ENCODE data around the gene ELMO1. TPM values are rescaled to one million over a fixed set of nuclear protein-coding genes. Genes with fewer than 3 reads are reported as not detected.

Gene ELMO1
- total and polyA plus RNA-seq, 4 donors, result 6.7 to 51.5 (median 14.8) TPM

GRCh38 chr7:37048674-37049073 lies 400.0 kb downstream of the ELMO1 start:
- no peaks in the 10 kb centered on the region for H3K27me3 ChIP-seq (ENCODE audit: control insufficient read depth in 4 of 4, insufficient read depth in 4 of 4, low read length in 3 of 4)
- TF ChIP-seq FOXA1 (IDR thresholded peaks at IDR 0.05), result no peak
- TF ChIP-seq EGR1 (IDR thresholded peaks at IDR 0.05; ENCODE audit: low read depth in 2 of 2), result no peak
- TF ChIP-seq HNF4A (conservative IDR thresholded peaks at IDR 0.05), result no peak
- no peak for TF ChIP-seq JUND (IDR thresholded peaks at IDR 0.05)
- no peak for TF ChIP-seq TAF1 (conservative IDR thresholded peaks at IDR 0.05)
- TF ChIP-seq REST (IDR thresholded peaks at IDR 0.05), result no peak
- TF ChIP-seq SP1 (IDR thresholded peaks at IDR 0.05), result no peak
- no peak for TF ChIP-seq ZBTB33 (IDR thresholded peaks at IDR 0.05)
- no peak for TF ChIP-seq RAD21 (IDR thresholded peaks at IDR 0.05)
- no peak for TF ChIP-seq ATF3 (IDR thresholded peaks at IDR 0.05)
- TF ChIP-seq YY1 (IDR thresholded peaks at IDR 0.05), result no peak
- no peak for TF ChIP-seq NR2F2 (IDR thresholded peaks at IDR 0.05)
- no peak for TF ChIP-seq RXRA (IDR thresholded peaks at IDR 0.05)
- TF ChIP-seq FOXA2 (IDR thresholded peaks at IDR 0.05), result no peak
- WGBS, result 87% methylated on average over 3 of the region's 3 CpGs

GRCh38 chr7:37047260-37047659 lies 401.4 kb downstream of the ELMO1 start:
- no peak for DNase-seq (ENCODE audit: low spot score)
- Histone ChIP-seq H3K4me1 (ENCODE audit: control insufficient read depth in 4 of 4, insufficient read depth in 4 of 4, low read length in 3 of 4) (peaks cover 0 to 2% (median 0%) of the 10 kb centered on the region in 4 donors), H3K27ac (ENCODE audit: low read depth in 1 of 2, low read length in 2 of 2) (no peak overlapping the region), H3K27me3 (ENCODE audit: control insufficient read depth in 4 of 4, insufficient read depth in 4 of 4, low read length in 3 of 4) (no peaks in the 10 kb centered on the region), H3K36me3 (ENCODE audit: control insufficient read depth in 4 of 4, insufficient read depth in 3 of 4, low read depth in 1 of 4, low read length in 3 of 4) (no peaks in the 10 kb centered on the region), H3K9ac (ENCODE audit: low read depth in 1 of 2, low read length in 2 of 2) (no peak overlapping the region), H3K9me3 (ENCODE audit: control insufficient read depth in 4 of 4, low read length in 3 of 4) (no peaks in the 10 kb centered on the region), H3K4me3 (ENCODE audit: low read depth in 1 of 3, low read length in 3 of 3) (no peak overlapping the region)
- 91% methylated on average over 6 of the region's 6 CpGs for WGBS
- TF ChIP-seq FOXA2 (IDR thresholded peaks at IDR 0.05), result no peak
- no peak for TF ChIP-seq NR2F2 (IDR thresholded peaks at IDR 0.05)

More at GRCh38 chr7:37048674-37049073, 400.0 kb downstream of the ELMO1 start:
- Histone ChIP-seq H3K9me3 (ENCODE audit: control insufficient read depth in 4 of 4, low read length in 3 of 4) (no peaks in the 10 kb centered on the region), H3K36me3 (ENCODE audit: control insufficient read depth in 4 of 4, insufficient read depth in 3 of 4, low read depth in 1 of 4, low read length in 3 of 4) (no peaks in the 10 kb centered on the region), H3K27ac (ENCODE audit: low read depth in 1 of 2, low read length in 2 of 2) (no peak overlapping the region), H3K4me3 (ENCODE audit: low read depth in 1 of 3, low read length in 3 of 3) (no peak overlapping the region), H3K4me1 (ENCODE audit: control insufficient read depth in 4 of 4, insufficient read depth in 4 of 4, low read length in 3 of 4) (peaks cover 0 to 2% (median 0%) of the 10 kb centered on the region in 4 donors), H3K9ac (ENCODE audit: low read depth in 1 of 2, low read length in 2 of 2) (no peak overlapping the region)
- no peak for DNase-seq (ENCODE audit: low spot score)

All from liver (tissue), 9 donors.